ENCODE data around the gene CD200R1. TPM values are rescaled to one million over a fixed set of nuclear protein-coding genes. Genes with fewer than 3 reads are reported as not detected.

CD200R1 gene
- total and polyA plus RNA-seq, 2 experiments from 2014 or later = 0.18 to 0.28 TPM

GRCh38 chr3:112900113-112900512 is 74.8 kb downstream of the CD200R1 start (continued):
- TF ChIP-seq, protein P1, sequence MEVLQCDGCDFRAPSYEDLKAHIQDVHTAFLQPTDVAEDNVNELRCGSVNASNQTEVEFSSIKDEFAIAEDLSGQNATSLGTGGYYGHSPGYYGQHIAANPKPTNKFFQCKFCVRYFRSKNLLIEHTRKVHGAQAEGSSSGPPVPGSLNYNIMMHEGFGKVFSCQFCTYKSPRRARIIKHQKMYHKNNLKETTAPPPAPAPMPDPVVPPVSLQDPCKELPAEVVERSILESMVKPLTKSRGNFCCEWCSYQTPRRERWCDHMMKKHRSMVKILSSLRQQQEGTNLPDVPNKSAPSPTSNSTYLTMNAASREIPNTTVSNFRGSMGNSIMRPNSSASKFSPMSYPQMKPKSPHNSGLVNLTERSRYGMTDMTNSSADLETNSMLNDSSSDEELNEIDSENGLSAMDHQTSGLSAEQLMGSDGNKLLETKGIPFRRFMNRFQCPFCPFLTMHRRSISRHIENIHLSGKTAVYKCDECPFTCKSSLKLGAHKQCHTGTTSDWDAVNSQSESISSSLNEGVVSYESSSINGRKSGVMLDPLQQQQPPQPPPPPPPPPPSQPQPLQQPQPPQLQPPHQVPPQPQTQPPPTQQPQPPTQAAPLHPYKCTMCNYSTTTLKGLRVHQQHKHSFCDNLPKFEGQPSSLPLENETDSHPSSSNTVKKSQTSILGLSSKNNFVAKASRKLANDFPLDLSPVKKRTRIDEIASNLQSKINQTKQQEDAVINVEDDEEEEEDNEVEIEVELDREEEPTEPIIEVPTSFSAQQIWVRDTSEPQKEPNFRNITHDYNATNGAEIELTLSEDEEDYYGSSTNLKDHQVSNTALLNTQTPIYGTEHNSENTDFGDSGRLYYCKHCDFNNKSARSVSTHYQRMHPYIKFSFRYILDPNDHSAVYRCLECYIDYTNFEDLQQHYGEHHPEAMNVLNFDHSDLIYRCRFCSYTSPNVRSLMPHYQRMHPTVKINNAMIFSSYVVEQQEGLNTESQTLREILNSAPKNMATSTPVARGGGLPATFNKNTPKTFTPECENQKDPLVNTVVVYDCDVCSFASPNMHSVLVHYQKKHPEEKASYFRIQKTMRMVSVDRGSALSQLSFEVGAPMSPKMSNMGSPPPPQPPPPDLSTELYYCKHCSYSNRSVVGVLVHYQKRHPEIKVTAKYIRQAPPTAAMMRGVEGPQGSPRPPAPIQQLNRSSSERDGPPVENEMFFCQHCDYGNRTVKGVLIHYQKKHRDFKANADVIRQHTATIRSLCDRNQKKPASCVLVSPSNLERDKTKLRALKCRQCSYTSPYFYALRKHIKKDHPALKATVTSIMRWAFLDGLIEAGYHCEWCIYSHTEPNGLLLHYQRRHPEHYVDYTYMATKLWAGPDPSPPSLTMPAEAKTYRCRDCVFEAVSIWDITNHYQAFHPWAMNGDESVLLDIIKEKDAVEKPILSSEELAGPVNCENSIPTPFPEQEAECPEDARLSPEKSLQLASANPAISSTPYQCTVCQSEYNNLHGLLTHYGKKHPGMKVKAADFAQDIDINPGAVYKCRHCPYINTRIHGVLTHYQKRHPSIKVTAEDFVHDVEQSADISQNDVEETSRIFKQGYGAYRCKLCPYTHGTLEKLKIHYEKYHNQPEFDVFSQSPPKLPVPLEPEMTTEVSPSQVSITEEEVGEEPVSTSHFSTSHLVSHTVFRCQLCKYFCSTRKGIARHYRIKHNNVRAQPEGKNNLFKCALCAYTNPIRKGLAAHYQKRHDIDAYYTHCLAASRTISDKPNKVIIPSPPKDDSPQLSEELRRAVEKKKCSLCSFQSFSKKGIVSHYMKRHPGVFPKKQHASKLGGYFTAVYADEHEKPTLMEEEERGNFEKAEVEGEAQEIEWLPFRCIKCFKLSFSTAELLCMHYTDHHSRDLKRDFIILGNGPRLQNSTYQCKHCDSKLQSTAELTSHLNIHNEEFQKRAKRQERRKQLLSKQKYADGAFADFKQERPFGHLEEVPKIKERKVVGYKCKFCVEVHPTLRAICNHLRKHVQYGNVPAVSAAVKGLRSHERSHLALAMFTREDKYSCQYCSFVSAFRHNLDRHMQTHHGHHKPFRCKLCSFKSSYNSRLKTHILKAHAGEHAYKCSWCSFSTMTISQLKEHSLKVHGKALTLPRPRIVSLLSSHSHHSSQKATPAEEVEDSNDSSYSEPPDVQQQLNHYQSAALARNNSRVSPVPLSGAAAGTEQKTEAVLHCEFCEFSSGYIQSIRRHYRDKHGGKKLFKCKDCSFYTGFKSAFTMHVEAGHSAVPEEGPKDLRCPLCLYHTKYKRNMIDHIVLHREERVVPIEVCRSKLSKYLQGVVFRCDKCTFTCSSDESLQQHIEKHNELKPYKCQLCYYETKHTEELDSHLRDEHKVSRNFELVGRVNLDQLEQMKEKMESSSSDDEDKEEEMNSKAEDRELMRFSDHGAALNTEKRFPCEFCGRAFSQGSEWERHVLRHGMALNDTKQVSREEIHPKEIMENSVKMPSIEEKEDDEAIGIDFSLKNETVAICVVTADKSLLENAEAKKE (CRISPR knock-in tag; IDR thresholded peaks at IDR 0.05) = no peak
- TF ChIP-seq EZH2phosphoT487 (IDR thresholded peaks at IDR 0.05; ENCODE audit: unreplicated experiment) (no peak), EZH2 (IDR thresholded peaks at IDR 0.05; ENCODE audit: low read depth, unreplicated experiment) (no peak), JUNB (IDR thresholded peaks at IDR 0.05; ENCODE audit: unreplicated experiment) (no peak), STAT1 (IDR thresholded peaks at IDR 0.05; ENCODE audit: unreplicated experiment) (no peak)

DNA sequence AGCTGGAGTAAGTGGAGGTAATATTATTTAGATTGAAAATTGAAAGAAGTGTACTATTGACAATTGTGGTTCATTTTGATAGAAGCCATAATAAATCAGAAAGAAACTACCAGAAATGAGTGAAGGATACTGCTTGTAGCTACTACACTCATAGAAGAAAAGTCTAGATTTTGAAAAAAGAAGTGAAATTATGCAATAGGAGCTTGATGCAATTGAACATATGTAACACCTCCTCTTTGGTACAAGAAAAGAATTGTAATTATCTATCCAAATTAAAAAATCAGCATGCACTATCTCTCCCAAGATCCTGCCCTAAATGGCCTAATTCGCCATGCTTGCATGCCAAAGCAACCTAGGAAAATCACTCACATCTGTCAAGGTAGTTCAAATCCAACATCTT is 77.1 kb downstream of the CD200R1 start:
- Mint-ChIP-seq H3K27me3 (ENCODE audit: insufficient read depth, low read depth, poor library complexity) (no peaks in the 10 kb centered on the region), H3K4me1 (peaks cover 48% of the 10 kb centered on the region), H3K36me3 (ENCODE audit: low read depth) (no peaks in the 10 kb centered on the region), H3K9me3 (no peaks in the 10 kb centered on the region), H3K4me3 (no peak overlapping the region), H3K27ac (no peak overlapping the region)
- Histone ChIP-seq H2AFZ (no peak overlapping the region), H3K4me3 (no peak overlapping the region), H3K36me3 (ENCODE audit: insufficient read depth) (no peaks in the 10 kb centered on the region), H3K79me2 (replicated peaks; ENCODE audit: insufficient read depth) (no peaks in the 10 kb centered on the region), H3F3A (replicated peaks; ENCODE audit: low read depth) (no peaks in the 10 kb centered on the region), H3K4me1 (ENCODE audit: insufficient read depth) (peaks cover 53% of the 10 kb centered on the region), H3K27me3 (ENCODE audit: insufficient read depth) (no peaks in the 10 kb centered on the region), H4K20me1 (replicated peaks; ENCODE audit: insufficient read depth) (no peaks in the 10 kb centered on the region), H3K27ac (ENCODE audit: low read depth) (no peak overlapping the region), H3K9me2 (ENCODE audit: insufficient read depth) (no peaks in the 10 kb centered on the region), H3K4me2 (peak overlapping the region; percentile 46; the same call in 1 of the 2 replicates)
- DNase-seq (ENCODE audit: low spot score) (no peak), ATAC-seq (no peak)
- TF ChIP-seq STAT1 (IDR thresholded peaks at IDR 0.05; ENCODE audit: unreplicated experiment) = no peak
- TF ChIP-seq, protein P2, sequence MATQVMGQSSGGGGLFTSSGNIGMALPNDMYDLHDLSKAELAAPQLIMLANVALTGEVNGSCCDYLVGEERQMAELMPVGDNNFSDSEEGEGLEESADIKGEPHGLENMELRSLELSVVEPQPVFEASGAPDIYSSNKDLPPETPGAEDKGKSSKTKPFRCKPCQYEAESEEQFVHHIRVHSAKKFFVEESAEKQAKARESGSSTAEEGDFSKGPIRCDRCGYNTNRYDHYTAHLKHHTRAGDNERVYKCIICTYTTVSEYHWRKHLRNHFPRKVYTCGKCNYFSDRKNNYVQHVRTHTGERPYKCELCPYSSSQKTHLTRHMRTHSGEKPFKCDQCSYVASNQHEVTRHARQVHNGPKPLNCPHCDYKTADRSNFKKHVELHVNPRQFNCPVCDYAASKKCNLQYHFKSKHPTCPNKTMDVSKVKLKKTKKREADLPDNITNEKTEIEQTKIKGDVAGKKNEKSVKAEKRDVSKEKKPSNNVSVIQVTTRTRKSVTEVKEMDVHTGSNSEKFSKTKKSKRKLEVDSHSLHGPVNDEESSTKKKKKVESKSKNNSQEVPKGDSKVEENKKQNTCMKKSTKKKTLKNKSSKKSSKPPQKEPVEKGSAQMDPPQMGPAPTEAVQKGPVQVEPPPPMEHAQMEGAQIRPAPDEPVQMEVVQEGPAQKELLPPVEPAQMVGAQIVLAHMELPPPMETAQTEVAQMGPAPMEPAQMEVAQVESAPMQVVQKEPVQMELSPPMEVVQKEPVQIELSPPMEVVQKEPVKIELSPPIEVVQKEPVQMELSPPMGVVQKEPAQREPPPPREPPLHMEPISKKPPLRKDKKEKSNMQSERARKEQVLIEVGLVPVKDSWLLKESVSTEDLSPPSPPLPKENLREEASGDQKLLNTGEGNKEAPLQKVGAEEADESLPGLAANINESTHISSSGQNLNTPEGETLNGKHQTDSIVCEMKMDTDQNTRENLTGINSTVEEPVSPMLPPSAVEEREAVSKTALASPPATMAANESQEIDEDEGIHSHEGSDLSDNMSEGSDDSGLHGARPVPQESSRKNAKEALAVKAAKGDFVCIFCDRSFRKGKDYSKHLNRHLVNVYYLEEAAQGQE (IDR thresholded peaks at IDR 0.05; ENCODE audit: unreplicated experiment) = no peak
- no peak for TF ChIP-seq CREB1 (CRISPR knock-in tag; IDR thresholded peaks at IDR 0.05; ENCODE audit: low read depth)
- no peak for TF ChIP-seq EZH2phosphoT487 (IDR thresholded peaks at IDR 0.05; ENCODE audit: unreplicated experiment)
- TF ChIP-seq ZNF114 (CRISPR knock-in tag; IDR thresholded peaks at IDR 0.05) = no peak
- no peak for TF ChIP-seq ETS1 (IDR thresholded peaks at IDR 0.05)

All from GM23338 (cell line).